B cell (primary cell): ENCODE data around the gene KYNU. TPM values are rescaled to one million over a fixed set of nuclear protein-coding genes. Genes with fewer than 3 reads are reported as not detected.

Experiments
- ATAC-seq: fragments of 200-7000 bp; cut with Tn5 transposase; one replicate; pipeline ENCODE4 v1.10.0; 2021; ENCODE audit warnings: low read depth, mild to moderate bottlenecking, moderate number of reproducible peaks, moderate library complexity
- CTCF ChIA-PET: fragments of 350-600 bp; sonication (Branson Sonifier 250); formaldehyde crosslinking; loops from one replicate; lab custom pipeline; 2021; ENCODE audit warnings: antibody characterized with exemption, inconsistent platforms; lab: Charles Lee
- POLR2A ChIA-PET: fragments of 350-600 bp; sonication (Branson Sonifier 250); formaldehyde crosslinking; loops from one replicate; lab custom pipeline; 2021; ENCODE audit warnings: antibody characterized with exemption; lab: Charles Lee
- DNase-seq: peaks from one replicate; pipeline ENCODE4 v3.0.0; 2013
- H2AFZ ChIP-seq: 2 replicates; pipeline ENCODE4 v1.6.1; 2012; ENCODE audit warnings: mild to moderate bottlenecking, low read depth, low read length; ENCODE audit not compliant: insufficient read depth, poor library complexity, severe bottlenecking
- H3K27ac ChIP-seq, 2 donors: 1 replicate in 1 of 2; 2 replicates in 1 of 2; pipeline ENCODE4 v1.5.1; 2012 to 2013; ENCODE audit warnings: low read length in 2 of 2, mild to moderate bottlenecking in 2 of 2, moderate library complexity in 1 of 2
- H3K27me3 ChIP-seq, 4 experiments: fragments of 200-600 bp in 1 of 4; sonication (generic) in 1 of 4; replicated peaks in 1 of 4; 1 replicate in 2 of 4; 2 replicates in 2 of 4; pipeline versions ENCODE4 v1.6.1 to v1.7.0; 2013 to 2016; ENCODE audit warnings: low read length in 3 of 4, mild to moderate bottlenecking in 2 of 4, mixed read lengths in 1 of 4, moderate library complexity in 1 of 4; ENCODE audit not compliant: insufficient read depth in 4 of 4, control insufficient read depth in 3 of 4; ENCODE audit errors: control extremely low read depth in 1 of 4
- H3K36me3 ChIP-seq, 2 experiments: replicated peaks in 1 of 2; 1 replicate in 1 of 2; 2 replicates in 1 of 2; pipeline versions ENCODE4 v1.6.1 to v1.7.1; 2013; ENCODE audit warnings: low read length in 1 of 2; ENCODE audit not compliant: insufficient read depth in 2 of 2, control insufficient read depth in 1 of 2; ENCODE audit errors: control extremely low read depth in 1 of 2, extremely low read depth in 1 of 2
- H3K4me1 ChIP-seq, 2 donors: fragments of 200-600 bp in 1 of 2; sonication (generic) in 1 of 2; 1 replicate in 1 of 2; 2 replicates in 1 of 2; pipeline versions ENCODE4 v1.5.1 to v1.6.1; 2013 to 2017; ENCODE audit warnings: low read length in 2 of 2; ENCODE audit not compliant: control insufficient read depth in 2 of 2, insufficient read depth in 2 of 2
- H3K4me2 ChIP-seq: replicated peaks from 2 replicates; pipeline ENCODE3; 2012; ENCODE audit warnings: mild to moderate bottlenecking, low read depth, low read length; ENCODE audit not compliant: poor library complexity, severe bottlenecking
- H3K4me3 ChIP-seq, 5 experiments: fragments of 200-600 bp in 1 of 5; sonication (generic) in 1 of 5; 1 replicate in 3 of 5; 2 replicates in 2 of 5; pipeline versions ENCODE4 v1.5.1 to v1.7.0; 2011 to 2016; ENCODE audit warnings: low read length in 4 of 5, mild to moderate bottlenecking in 4 of 5, low read depth in 2 of 5, control low read depth in 1 of 5, moderate library complexity in 1 of 5; ENCODE audit not compliant: insufficient read depth in 1 of 5; ENCODE audit errors: control extremely low read depth in 1 of 5, extremely low read depth in 1 of 5
- H3K79me2 ChIP-seq: fragments of 200-600 bp; sonication (generic); one replicate; pipeline ENCODE4 v1.6.0; 2016; ENCODE audit warnings: low read length; ENCODE audit not compliant: control insufficient read depth, insufficient read depth
- H3K9ac ChIP-seq: fragments of 200-600 bp; sonication (generic); 2 replicates; pipeline ENCODE4 v1.6.1; 2017; ENCODE audit warnings: mild to moderate bottlenecking, low read length, moderate library complexity
- H3K9me3 ChIP-seq, 3 donors: one replicate each; pipeline versions ENCODE4 v1.6.1 to v1.7.1; 2013; ENCODE audit warnings: low read length in 2 of 3; ENCODE audit not compliant: control insufficient read depth in 2 of 3, insufficient read depth in 1 of 3; ENCODE audit errors: control extremely low read depth in 1 of 3
- H4K20me1 ChIP-seq: 2 replicates; pipeline ENCODE4 v1.6.0; 2012; ENCODE audit warnings: mild to moderate bottlenecking, low read length; ENCODE audit not compliant: insufficient read depth, control insufficient read depth, poor library complexity, severe bottlenecking
- H3K27ac Mint-ChIP-seq: one replicate; pipeline ENCODE4 v1.8.0; 2021; ENCODE audit warnings: mixed read lengths
- H3K27me3 Mint-ChIP-seq: one replicate; pipeline ENCODE4 v1.8.0; 2021; ENCODE audit warnings: mixed read lengths
- H3K4me1 Mint-ChIP-seq: one replicate; pipeline ENCODE4 v1.8.0; 2021; ENCODE audit warnings: mixed read lengths
- H3K4me3 Mint-ChIP-seq: one replicate; pipeline ENCODE4 v1.8.0; 2021; ENCODE audit warnings: mixed read lengths
- H3K9me3 Mint-ChIP-seq: one replicate; pipeline ENCODE4 v1.8.0; 2022; ENCODE audit warnings: mixed read lengths; ENCODE audit not compliant: insufficient read depth
- CTCF ChIP-seq: fragments of 200-600 bp; IDR thresholded peaks from one replicate; pipeline ENCODE4 v1.8.0; 2022; ENCODE audit warnings: antibody characterized with exemption, mild to moderate bottlenecking
- EZH2 ChIP-seq: IDR thresholded peaks from 2 replicates; pipeline ENCODE4 v1.6.1; 2012; ENCODE audit warnings: borderline replicate concordance, low read depth, mild to moderate bottlenecking, moderate library complexity, low read length; ENCODE audit not compliant: insufficient read depth, poor library complexity, severe bottlenecking
- WGBS: methylation state at CpG from one replicate; pipeline ENCODE4 v1.1.5; 2013; ENCODE audit warnings: missing lambda C conversion rate; ENCODE audit not compliant: insufficient coverage; 5-methylcytosine and 5-hydroxymethylcytosine counted together
- intact Hi-C: fragments of 100-400 bp; cut with micrococcal nuclease; formaldehyde crosslinking; loops from one replicate; pipeline ENCODE4 v1.10.0; 2022
- polyA plus RNA-seq: library from polyadenylated mRNA; depleted of rRNA; stranded (reverse); fragments of >200 nt; gene quantifications from 2 replicates; pipeline ENCODE4 v1.2.3, GENCODE V29; 2012
- total RNA-seq, 2 donors: library from RNA; stranded (reverse); fragments of 120-200 nt in 1 of 2; gene quantifications; 1 replicate in 1 of 2; 2 replicates in 1 of 2; pipeline versions ENCODE4 v1.2.3 to v1.2.4, GENCODE V29; 2013 to 2022

The KYNU gene
- total and polyA plus RNA-seq, 2 donors (not counting 1 experiment from before 2014, with no cell fraction given) = 14.5 to 46.2 TPM

- H3K9ac ChIP-seq = no peak overlapping the region
- no peaks in the 10 kb centered on the region for H3K79me2 ChIP-seq
- no peak overlapping the region for H3K4me2 ChIP-seq
- ChIA-PET POLR2A (no interaction called here), CTCF (no interaction called here)
- Mint-ChIP-seq H3K27ac (no peak overlapping the region), H3K27me3 (no peaks in the 10 kb centered on the region), H3K9me3 (no peaks in the 10 kb centered on the region), H3K4me3 (no peak overlapping the region), H3K4me1 (peaks cover 6% of the 10 kb centered on the region)
- intact Hi-C loops = no loop called here
- no peak overlapping the region for H2AFZ ChIP-seq
- no CpG with 5 or more reads among the region's 1 CpG for WGBS
- no peak overlapping the region for H3K27ac ChIP-seq
- ATAC-seq (no peak), DNase-seq (no peak)
- H3K4me1 ChIP-seq = peaks cover 0 to 3% of the 10 kb centered on the region in 2 donors
- TF ChIP-seq EZH2 = no peak
- no peak for TF ChIP-seq CTCF
- H3K9me3 ChIP-seq = no peaks in the 10 kb centered on the region
- H3K4me3 ChIP-seq = no peak overlapping the region
- no peaks in the 10 kb centered on the region for H3K36me3 ChIP-seq
- no peaks in the 10 kb centered on the region for H3K27me3 ChIP-seq
- H4K20me1 ChIP-seq = no peaks in the 10 kb centered on the region
Measured at GRCh38 chr2:143081616-143082015, 204.2 kb downstream of the KYNU start.

DNA sequence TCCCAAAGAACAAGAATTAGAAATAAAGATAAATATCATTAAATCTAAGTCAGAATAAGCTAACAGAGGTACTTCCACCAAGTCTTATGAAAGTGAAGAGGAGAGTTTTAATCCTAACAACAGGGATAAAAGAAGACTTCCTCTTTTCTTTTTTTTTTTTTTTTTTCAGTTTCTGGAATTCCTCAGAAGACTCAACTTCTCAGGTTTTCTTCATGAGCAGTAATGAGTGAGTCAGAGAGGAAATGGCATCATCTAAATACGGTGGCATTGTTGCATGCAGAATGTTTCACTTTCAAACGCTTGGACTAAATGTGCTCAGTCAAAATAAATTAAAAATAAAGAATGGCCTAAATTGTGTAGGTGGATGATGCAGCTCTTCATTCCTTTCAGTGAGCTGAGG is 206.2 kb downstream of the KYNU start:
- intact Hi-C loops = no loop called here
- Mint-ChIP-seq H3K4me1 (peaks cover 6% of the 10 kb centered on the region), H3K9me3 (no peaks in the 10 kb centered on the region), H3K27me3 (no peaks in the 10 kb centered on the region), H3K27ac (no peak overlapping the region), H3K4me3 (no peak overlapping the region)
- Histone ChIP-seq H3K27ac (no peak overlapping the region), H3K9me3 (no peaks in the 10 kb centered on the region), H3K36me3 (no peaks in the 10 kb centered on the region), H3K27me3 (no peaks in the 10 kb centered on the region), H3K4me1 (peaks cover 0 to 3% of the 10 kb centered on the region in 2 donors), H2AFZ (no peak overlapping the region), H3K9ac (no peak overlapping the region), H3K4me2 (no peak overlapping the region), H3K4me3 (no peak overlapping the region), H4K20me1 (no peaks in the 10 kb centered on the region), H3K79me2 (no peaks in the 10 kb centered on the region)
- no CpG with 5 or more reads among the region's 2 CpGs for WGBS
- TF ChIP-seq CTCF (no peak), EZH2 (no peak)
- DNase-seq = no peak
- ChIA-PET POLR2A (interaction anchor here (0.5 kb wide), 1 partner anchor 72 kb away, joined by 4 read pairs; no protein-coding TSS in a partner anchor), CTCF (interaction anchor here (1.1 to 1.7 kb wide), 5 partner anchors 12 to 176 kb away, joined by 3 to 5 read pairs (median 4); no protein-coding TSS in a partner anchor)
- ATAC-seq = peak; percentile 33
